Measurements from ENCODE around the gene FNDC3A. TPM values are rescaled to one million over a fixed set of nuclear protein-coding genes. Genes with fewer than 3 reads are reported as not detected.
"Not testable (repeated sequence)": the region's sequence is repeated elsewhere in the genome, so short reads cannot be mapped to it uniquely, and the experiment has no call there.

The FNDC3A gene
- total RNA-seq, 1 donor from 2014 or later = 27.8 TPM

- intact Hi-C loops (cut with micrococcal nuclease) = loop anchor here (1.0 to 10.0 kb wide), 7 partner anchors 170 to 880 kb away; partner anchors contain the start of genes CAB39L, CDADC1, ITM2B and MED4
Measured at GRCh38 chr13:48975101-48975855, 434 bp upstream of the FNDC3A start.

GRCh38 chr13:48976576-48977285 is 1.0 kb downstream of the FNDC3A start:
- intact Hi-C loops (cut with micrococcal nuclease) = loop anchor here (1.0 to 10.0 kb wide), 9 partner anchors 134 to 882 kb away; partner anchors contain the start of genes CDADC1, CYSLTR2, ITM2B and KPNA3

GRCh38 chr13:48977286-48977625 is 1.5 kb downstream of the FNDC3A start:
- intact Hi-C loops (cut with micrococcal nuclease) = loop anchor here (2.0 to 10.0 kb wide), 7 partner anchors 270 to 882 kb away; partner anchors contain the start of genes CDADC1, CYSLTR2, ITM2B and KPNA3

- intact Hi-C loops (cut with micrococcal nuclease) = loop anchor here (2.0 to 10.0 kb wide), 7 partner anchors 269 to 883 kb away; partner anchors contain the start of genes CDADC1, CYSLTR2, ITM2B and KPNA3
Measured at GRCh38 chr13:48977973-48978372, 2.3 kb downstream of the FNDC3A start.

GRCh38 chr13:48978942-48979601 is 3.4 kb downstream of the FNDC3A start:
- intact Hi-C loops (cut with micrococcal nuclease) = loop anchor here (5.0 to 10.0 kb wide), 5 partner anchors 268 to 884 kb away; partner anchors contain the start of genes CDADC1, ITM2B, MED4 and PHF11

GRCh38 chr13:48979892-48980291 is 4.2 kb downstream of the FNDC3A start:
- intact Hi-C loops (cut with micrococcal nuclease) = loop anchor here (5.0 to 10.0 kb wide), 5 partner anchors 267 to 885 kb away; partner anchors contain the start of genes CDADC1, ITM2B, MED4 and PHF11

- intact Hi-C loops (cut with micrococcal nuclease) = no loop called here
Measured at GRCh38 chr13:48983331-48983730, 7.6 kb downstream of the FNDC3A start.

- intact Hi-C loops (cut with micrococcal nuclease) = no loop called here
Measured at GRCh38 chr13:48985756-48986155, 10.0 kb downstream of the FNDC3A start.

GRCh38 chr13:48990900-48991299 is 15.2 kb downstream of the FNDC3A start:
- intact Hi-C loops (cut with micrococcal nuclease) = no loop called here

GRCh38 chr13:48993150-48993549 is 17.4 kb downstream of the FNDC3A start:
- intact Hi-C loops (cut with micrococcal nuclease) = no loop called here

- intact Hi-C loops (cut with micrococcal nuclease) = no loop called here
Measured at GRCh38 chr13:48994706-48995105, 19.0 kb downstream of the FNDC3A start.

GRCh38 chr13:48998641-48999292 is 23.1 kb downstream of the FNDC3A start:
- intact Hi-C loops (cut with micrococcal nuclease) = no loop called here

GRCh38 chr13:49000247-49000646 is 24.5 kb downstream of the FNDC3A start:
- intact Hi-C loops (cut with micrococcal nuclease) = no loop called here

GRCh38 chr13:49018986-49019635 is 43.4 kb downstream of the FNDC3A start:
- intact Hi-C loops (cut with micrococcal nuclease) = not testable (repeated sequence)

GRCh38 chr13:49020328-49020727 is 44.6 kb downstream of the FNDC3A start:
- intact Hi-C loops (cut with micrococcal nuclease) = no loop called here

- intact Hi-C loops (cut with micrococcal nuclease) = no loop called here
Measured at GRCh38 chr13:49020940-49021553, 45.3 kb downstream of the FNDC3A start.

GRCh38 chr13:49021953-49022352 is 46.2 kb downstream of the FNDC3A start:
- intact Hi-C loops (cut with micrococcal nuclease) = no loop called here

- intact Hi-C loops (cut with micrococcal nuclease) = no loop called here
Measured at GRCh38 chr13:49022472-49023144, 46.9 kb downstream of the FNDC3A start.

GRCh38 chr13:49023431-49023830 is 47.7 kb downstream of the FNDC3A start:
- intact Hi-C loops (cut with micrococcal nuclease) = no loop called here

Data from T-helper 2 cell treated with Interferon-gamma antibody and Interleukin-4, amounts not matched to agents 100 ng/mL and 5 ng/mL, for 36 hours (primary cell).